Adrenal gland (tissue), 5 donors: ENCODE measurements around the gene POMGNT2.

ENCODE experiments used
- CTCF ChIP-seq, 6 experiments: fragments of 450-650 bp in 4 of 6; fragments of 200-600 bp in 2 of 6; sonication (generic) in 1 of 6; IDR thresholded peaks; 1 replicate in 5 of 6; 2 replicates in 1 of 6; pipeline versions ENCODE4 v1.5.1 to v1.8.0; 2016 to 2021; ENCODE audit warnings: antibody characterized with exemption in 6 of 6, mild to moderate bottlenecking in 2 of 6, moderate library complexity in 1 of 6
- POLR2A ChIP-seq, 2 donors: fragments of 450-650 bp; IDR thresholded peaks; one replicate each; pipeline ENCODE4 v1.6.1; 2017; ENCODE audit warnings: antibody characterized with exemption in 2 of 2, mild to moderate bottlenecking in 2 of 2, moderate library complexity in 1 of 2
- donor health status: DM: no; HTN: no; CAD: no.

- TF ChIP-seq CTCF (IDR thresholded peaks at IDR 0.05), result no peak
- TF ChIP-seq POLR2A (IDR thresholded peaks at IDR 0.05), result no peak
These were observed 18.6 kb downstream of the POMGNT2 start for GRCh38 chr3:43087249-43087776.
